ENCODE measurements around the gene MAPKAPK2. TPM values are rescaled to one million over a fixed set of nuclear protein-coding genes. Genes with fewer than 3 reads are reported as not detected.
A peak's percentile ranks its signal among the peaks of the same experiment; 100 is the strongest.

MAPKAPK2 gene
- total RNA-seq, 2 donors from 2014 or later, result 69.4 to 116 TPM

DNA sequence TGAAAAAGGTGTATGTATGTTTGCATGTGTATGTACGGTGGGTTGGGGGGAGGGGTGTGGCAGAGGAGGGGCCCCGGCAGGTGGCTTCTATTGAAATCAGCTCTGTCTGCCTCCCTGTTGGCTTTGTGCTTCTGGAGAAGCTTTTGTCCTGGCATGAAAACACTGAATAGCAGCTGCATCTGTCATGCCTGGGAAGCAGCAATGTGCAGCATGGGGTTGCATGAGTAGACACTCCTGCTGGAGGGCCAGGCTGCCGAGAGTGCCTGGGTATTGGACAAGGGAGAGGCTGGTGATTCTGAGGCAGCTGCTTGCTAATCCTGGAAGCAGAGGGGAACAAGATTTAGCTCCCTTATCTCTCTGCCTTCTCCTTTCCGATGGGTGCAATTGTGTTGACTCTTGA lies 20.5 kb downstream of the MAPKAPK2 start:
- Mint-ChIP-seq H3K9me3 (no peaks in the 10 kb centered on the region), H3K36me3 (peaks cover 0 to 9% of the 10 kb centered on the region in 2 donors), H3K27ac (peak overlapping the region; percentile 43 to 93)
- DNase-seq (ENCODE audit: low spot score in 2 of 2) (no peak), ATAC-seq (no peak)

DNA sequence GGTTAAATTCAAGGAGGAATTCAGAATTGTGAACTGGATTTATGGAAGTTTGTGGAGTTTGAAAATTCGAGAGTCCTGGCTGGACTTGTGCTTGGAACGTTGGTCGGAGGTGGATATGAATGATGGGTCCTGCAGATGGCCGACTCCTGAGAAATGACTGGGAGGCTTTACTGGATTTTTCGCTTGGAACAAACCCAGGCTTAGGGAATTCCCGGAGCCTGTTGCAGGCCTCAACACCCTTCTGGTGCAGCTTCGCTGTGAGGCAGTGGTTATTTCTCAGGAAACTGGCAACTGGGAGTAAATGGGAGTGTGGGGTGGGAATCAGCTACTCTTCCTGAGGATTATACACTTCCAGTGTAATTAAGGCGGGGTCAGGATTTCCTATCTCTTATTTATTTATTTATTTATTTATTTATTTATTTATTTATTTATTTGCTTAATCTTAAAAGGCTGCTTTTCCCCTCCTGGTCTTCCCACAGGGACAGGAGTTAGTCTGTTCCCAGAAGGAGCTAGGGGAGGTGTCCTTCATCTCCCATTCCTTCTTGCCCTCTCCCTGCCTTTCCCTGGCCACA lies 21.1 kb downstream of the MAPKAPK2 start:
- Mint-ChIP-seq H3K27ac (peak overlapping the region; percentile 46 to 93), H3K9me3 (no peaks in the 10 kb centered on the region), H3K36me3 (peaks cover 0 to 10% of the 10 kb centered on the region in 2 donors)
- DNase-seq (ENCODE audit: low spot score in 2 of 2) (no peak), ATAC-seq (no peak)

DNA sequence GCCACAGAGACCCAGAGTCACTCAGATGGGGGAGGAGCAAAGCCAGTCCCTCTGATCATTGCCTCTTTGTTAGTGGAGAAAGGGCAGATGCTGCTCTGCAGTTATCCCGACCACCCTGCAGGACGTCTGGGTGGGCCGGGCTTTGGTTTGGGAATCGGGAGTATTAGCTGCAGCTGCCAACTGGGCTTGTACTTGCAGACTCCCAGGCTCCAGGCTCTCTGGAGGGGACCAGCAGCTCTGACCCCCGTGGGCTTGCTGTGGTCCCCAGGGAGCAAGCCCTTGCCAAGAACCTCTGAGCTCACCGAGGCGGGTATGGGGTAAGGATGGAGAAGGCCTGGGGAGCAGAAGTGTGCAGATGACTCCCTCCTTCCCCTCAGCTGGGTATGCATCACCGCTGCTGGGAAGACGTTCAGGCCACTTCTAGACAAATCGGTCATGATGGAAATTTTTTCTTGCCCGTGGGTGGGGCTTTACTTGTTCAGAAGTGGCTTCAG lies 21.6 kb downstream of the MAPKAPK2 start:
- H3K36me3 Mint-ChIP-seq, result peaks cover 0 to 10% of the 10 kb centered on the region in 2 donors
- H3K27ac Mint-ChIP-seq, result peak overlapping the region in 1 of 2 donors; percentile 46

DNA sequence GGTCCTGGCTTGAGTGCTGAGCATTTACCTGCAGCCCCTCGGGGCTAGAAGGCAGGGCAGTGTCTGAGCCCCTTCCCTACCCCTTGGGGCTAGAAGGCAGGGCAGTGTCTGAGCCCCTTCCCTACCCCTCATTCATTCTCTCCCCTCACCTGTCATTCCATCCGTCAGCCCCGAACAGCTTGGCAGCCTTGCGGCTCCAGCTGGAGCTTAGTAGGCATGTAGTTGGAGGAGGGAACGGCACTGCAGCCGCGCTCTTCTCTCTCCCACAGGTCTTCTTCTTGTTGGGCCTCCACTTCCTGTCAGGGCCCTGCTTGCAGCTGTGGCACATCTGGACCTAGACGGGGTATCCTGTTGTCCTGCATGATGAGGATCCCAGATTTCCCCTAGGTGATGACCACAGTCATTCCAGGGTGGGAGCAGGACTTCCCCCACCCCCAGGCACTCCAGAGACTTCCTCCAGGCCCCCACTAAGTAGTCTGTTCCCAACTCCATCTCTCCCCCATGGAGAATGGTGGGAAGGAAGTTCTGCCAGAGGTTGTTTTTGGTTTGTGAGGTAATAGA lies 22.2 kb downstream of the MAPKAPK2 start:
- no peaks in the 10 kb centered on the region for H3K9me3 Mint-ChIP-seq
- H3K36me3 Mint-ChIP-seq, result peaks cover 0 to 10% of the 10 kb centered on the region in 2 donors
- no peak for DNase-seq (ENCODE audit: low spot score in 2 of 2)
- ATAC-seq, result no peak
- peak overlapping the region; percentile 46 to 89 for H3K27ac Mint-ChIP-seq

More for the DNA sequence above, 21.6 kb downstream of the MAPKAPK2 start:
- H3K9me3 Mint-ChIP-seq, result no peaks in the 10 kb centered on the region
- peak; percentile 77 to 83 for ATAC-seq
- peak in 1 of 2 donors; percentile 50 for DNase-seq (ENCODE audit: low spot score in 2 of 2)

DNA sequence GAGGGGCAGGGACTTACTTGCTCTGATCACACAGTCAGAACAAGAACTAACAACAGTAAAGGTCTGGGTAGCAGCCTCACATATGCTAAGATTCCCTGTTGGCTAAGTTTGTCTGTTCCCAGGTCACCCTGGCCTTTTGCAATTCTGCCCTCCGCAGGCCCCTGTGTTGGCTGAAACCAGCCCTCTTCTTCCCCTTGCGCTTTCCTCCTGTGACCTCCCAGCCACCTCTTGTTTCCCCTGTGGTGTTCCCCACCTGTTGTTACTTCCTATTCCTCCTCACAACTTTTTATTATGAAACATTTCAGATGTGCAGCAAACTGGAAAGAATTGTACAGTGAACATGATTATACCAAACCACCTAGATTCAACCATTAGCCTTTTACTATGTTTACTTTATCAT lies 23.4 kb downstream of the MAPKAPK2 start:
- no peaks in the 10 kb centered on the region for H3K9me3 Mint-ChIP-seq
- DNase-seq (ENCODE audit: low spot score in 2 of 2), result no peak
- peaks cover 0 to 10% of the 10 kb centered on the region in 2 donors for H3K36me3 Mint-ChIP-seq
- peak overlapping the region in 1 of 2 donors; percentile 16 for H3K27ac Mint-ChIP-seq
- ATAC-seq, result peak in 1 of 2 donors; percentile 6

DNA sequence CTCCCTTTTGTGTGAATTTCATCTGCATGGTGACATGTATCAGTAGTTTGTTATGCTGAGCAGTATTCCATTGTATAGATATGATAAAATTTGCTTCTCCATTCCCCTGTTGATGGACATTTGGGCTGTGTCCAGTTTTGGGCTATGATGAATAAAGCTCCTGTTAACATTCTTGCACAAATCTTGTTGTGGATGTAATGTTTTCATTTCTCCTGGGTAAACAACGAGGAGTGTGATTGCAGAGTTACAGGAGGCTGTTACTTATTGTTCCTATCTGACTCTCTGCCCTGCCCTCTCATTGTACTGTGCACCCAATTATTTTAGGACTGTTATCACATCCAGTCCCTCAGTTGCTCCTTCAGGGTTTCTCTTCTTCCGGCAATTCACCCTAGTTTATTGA lies 24.2 kb downstream of the MAPKAPK2 start:
- Mint-ChIP-seq H3K27ac (no peak overlapping the region), H3K9me3 (no peaks in the 10 kb centered on the region)
- ATAC-seq, result no peak

DNA sequence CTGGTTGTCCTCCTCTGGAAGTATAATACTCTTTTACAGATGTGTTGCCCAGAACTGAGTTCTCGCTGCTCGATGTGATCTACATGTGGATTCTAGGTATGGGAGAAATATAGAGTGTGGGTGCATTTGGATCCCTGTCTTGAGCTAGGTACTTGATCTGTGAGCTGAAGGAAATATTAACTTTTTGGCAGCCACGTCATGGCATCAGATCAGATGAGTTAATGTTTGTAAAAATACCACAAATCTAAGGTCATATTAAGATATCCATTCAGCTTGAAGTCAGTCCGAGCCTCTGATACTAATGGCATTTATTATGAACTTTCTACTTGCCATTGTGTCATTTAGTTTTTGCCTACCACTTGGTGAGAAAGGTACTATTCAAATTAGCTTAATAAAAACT lies 24.6 kb downstream of the MAPKAPK2 start:
- no peaks in the 10 kb centered on the region for H3K9me3 Mint-ChIP-seq
- ATAC-seq (no peak), DNase-seq (ENCODE audit: low spot score in 2 of 2) (no peak)
- H3K27ac Mint-ChIP-seq, result no peak overlapping the region
- H3K36me3 Mint-ChIP-seq, result peaks cover 0 to 10% of the 10 kb centered on the region in 2 donors

More for the DNA sequence above, 24.2 kb downstream of the MAPKAPK2 start:
- peaks cover 0 to 10% of the 10 kb centered on the region in 2 donors for H3K36me3 Mint-ChIP-seq
- DNase-seq (ENCODE audit: low spot score in 2 of 2), result no peak

DNA sequence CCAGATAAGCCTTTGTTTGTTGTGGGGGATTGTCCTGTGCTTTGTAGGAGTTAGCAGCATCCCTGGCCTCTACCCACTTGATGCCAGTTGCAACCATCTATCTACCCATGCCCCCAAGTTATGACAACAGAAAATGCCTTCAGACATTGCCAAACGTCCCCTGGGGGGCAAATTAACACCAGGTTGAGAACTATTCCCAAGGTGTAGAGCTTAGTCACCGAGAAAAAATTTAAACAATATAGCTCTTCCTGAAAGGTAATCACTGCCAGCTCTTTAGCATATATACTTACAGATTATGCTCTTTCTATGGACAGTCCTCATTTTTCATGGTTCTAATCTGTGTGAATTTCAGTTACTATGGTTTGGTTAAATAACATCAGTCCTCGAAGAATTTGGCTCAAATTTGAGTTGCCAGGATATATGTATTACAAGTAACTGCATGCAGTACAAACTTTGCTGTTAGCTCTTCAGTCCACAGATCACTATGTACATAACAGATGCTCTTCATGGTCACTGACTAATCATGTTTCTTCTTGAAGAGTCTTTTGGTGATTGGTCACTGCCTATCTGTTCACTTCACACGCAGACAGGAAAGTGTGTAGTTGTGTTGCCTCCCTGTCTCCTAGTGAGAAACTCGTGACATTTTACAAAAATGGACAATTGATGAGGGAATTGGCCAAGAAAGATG lies 25.2 kb downstream of the MAPKAPK2 start:
- H3K9me3 Mint-ChIP-seq, result no peaks in the 10 kb centered on the region
- DNase-seq (ENCODE audit: low spot score in 2 of 2), result no peak
- ATAC-seq, result no peak
- no peak overlapping the region for H3K27ac Mint-ChIP-seq
- peaks cover 0 to 10% of the 10 kb centered on the region in 2 donors for H3K36me3 Mint-ChIP-seq

DNA sequence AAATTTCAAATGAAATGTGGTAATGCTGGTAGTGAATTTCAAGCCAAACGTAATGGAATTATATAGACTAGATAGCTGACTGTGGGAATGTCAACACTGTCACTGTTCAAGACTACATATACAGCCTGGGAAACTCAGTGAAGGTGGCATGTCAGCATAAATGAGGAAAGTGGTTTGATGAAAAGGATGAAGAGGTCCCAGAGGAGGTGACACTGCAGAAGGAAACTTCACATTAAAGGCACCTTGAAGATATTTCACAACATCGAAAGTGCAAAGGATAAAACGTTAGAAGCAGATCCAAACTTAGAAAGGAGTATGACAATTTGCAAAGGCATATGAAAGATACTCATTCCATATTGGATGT lies 25.7 kb downstream of the MAPKAPK2 start:
- Mint-ChIP-seq H3K9me3 (no peaks in the 10 kb centered on the region), H3K27ac (no peak overlapping the region), H3K36me3 (peaks cover 0 to 8% of the 10 kb centered on the region in 2 donors)
- ATAC-seq (no peak), DNase-seq (ENCODE audit: low spot score in 2 of 2) (no peak)

DNA sequence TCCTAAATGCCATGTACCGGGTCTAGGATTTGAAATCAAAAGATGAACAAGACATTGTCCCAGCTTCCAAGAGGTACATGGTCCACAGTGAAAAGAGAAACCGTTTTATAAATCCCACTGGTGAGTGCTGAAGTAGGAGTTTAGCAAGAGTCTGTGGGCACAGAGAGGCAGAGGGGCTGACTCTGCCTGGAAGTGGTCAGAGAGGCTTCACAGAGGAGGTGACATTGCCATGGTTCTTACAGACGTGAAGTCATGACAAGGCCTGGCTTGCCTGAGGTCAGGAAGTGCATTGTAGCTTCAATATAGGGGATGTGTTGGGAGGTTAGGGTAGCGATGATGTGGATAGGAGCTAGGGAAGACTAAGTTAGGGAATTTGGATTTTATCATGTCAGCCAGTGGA lies 28.4 kb downstream of the MAPKAPK2 start:
- Mint-ChIP-seq H3K9me3 (no peaks in the 10 kb centered on the region), H3K36me3 (peaks cover 0 to 5% of the 10 kb centered on the region in 2 donors), H3K27ac (peak overlapping the region in 1 of 2 donors; percentile 24)
- no peak for DNase-seq (ENCODE audit: low spot score in 2 of 2)
- ATAC-seq, result peak; percentile 29 to 55

DNA sequence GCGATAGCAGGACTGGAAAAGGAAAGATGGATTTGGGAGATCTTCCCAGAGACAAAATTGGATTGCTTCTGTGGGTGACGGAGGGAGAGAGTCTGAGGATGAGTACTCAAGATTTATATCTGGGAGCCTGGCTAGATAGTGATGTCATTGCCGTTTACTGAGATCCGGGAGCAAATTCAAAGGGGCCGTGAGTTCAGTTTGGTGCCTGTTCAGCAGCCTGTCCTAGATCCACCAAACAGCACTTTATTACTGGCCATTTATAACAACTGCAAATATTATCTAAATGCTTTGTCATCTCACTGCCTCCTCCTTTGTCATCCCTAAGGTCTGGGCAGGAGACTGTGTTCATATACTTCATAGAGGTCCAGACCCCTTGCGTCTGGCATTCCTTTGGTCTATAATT lies 29.2 kb downstream of the MAPKAPK2 start:
- peak overlapping the region in 1 of 2 donors; percentile 24 for H3K27ac Mint-ChIP-seq
- DNase-seq (ENCODE audit: low spot score in 2 of 2), result no peak
- H3K9me3 Mint-ChIP-seq, result no peaks in the 10 kb centered on the region
- peaks cover 0 to 5% of the 10 kb centered on the region in 2 donors for H3K36me3 Mint-ChIP-seq
- ATAC-seq, result no peak

DNA sequence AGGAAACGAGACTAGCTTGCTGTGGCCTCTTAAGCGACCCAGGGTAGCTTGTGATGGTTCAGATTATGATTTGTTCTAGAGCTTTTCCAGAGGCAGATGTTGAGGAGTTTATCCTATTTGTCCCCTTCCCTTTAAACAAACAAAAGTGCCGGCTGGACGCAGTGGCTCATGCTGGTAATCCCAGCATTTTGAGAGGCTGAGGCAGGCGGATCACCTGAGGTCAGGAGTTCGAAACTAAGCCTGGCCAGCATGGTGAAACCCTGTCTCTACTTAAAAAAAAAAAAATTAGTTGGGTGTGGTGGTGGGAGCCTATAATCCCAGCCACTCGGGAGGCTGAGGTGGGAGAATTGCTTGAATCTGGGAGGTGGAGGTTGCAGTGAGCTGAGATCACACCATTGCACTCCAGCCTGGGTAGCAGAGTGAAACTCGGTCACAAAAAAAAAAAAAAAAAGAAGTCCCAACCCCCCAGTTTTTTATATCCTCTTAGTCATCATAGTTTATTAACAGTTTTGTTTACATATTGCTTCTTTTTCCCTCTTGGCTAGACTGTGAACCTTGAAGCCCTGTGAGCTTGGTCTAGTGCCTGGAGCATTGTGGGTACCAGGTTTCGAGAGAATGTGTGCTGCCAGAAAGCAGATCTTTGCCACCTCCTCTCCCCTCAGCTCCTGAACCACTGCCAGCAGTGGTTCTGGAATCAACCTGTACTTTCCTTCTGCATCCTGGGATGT lies 29.8 kb downstream of the MAPKAPK2 start:
- Mint-ChIP-seq H3K27ac (no peak overlapping the region), H3K9me3 (no peaks in the 10 kb centered on the region), H3K36me3 (peaks cover 0 to 5% of the 10 kb centered on the region in 2 donors)
- DNase-seq (ENCODE audit: low spot score in 2 of 2), result no peak
- ATAC-seq, result no peak

DNA sequence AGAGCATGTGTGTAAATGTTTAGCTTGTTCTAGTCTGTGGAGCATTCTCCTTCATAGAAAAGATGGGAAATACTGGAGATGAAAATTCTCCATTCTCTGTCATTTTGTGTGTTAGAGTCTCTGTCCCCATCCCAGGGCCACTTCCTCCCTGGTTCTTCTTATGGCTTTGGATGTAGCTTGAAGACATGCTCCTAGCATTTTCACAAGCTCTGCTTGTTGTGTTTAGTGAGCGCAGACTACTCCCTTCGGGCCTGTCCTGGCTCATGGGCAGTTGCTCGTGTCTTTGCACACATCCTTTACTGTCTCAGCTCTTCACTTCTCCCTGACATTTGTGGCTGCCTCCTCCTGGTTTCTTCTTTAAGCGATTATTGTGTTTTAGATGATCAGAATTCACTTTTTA lies 30.4 kb downstream of the MAPKAPK2 start:
- Mint-ChIP-seq H3K9me3 (no peaks in the 10 kb centered on the region), H3K36me3 (peaks cover 0 to 2% of the 10 kb centered on the region in 2 donors), H3K27ac (no peak overlapping the region)
- DNase-seq (ENCODE audit: low spot score in 2 of 2) (no peak), ATAC-seq (no peak)

DNA sequence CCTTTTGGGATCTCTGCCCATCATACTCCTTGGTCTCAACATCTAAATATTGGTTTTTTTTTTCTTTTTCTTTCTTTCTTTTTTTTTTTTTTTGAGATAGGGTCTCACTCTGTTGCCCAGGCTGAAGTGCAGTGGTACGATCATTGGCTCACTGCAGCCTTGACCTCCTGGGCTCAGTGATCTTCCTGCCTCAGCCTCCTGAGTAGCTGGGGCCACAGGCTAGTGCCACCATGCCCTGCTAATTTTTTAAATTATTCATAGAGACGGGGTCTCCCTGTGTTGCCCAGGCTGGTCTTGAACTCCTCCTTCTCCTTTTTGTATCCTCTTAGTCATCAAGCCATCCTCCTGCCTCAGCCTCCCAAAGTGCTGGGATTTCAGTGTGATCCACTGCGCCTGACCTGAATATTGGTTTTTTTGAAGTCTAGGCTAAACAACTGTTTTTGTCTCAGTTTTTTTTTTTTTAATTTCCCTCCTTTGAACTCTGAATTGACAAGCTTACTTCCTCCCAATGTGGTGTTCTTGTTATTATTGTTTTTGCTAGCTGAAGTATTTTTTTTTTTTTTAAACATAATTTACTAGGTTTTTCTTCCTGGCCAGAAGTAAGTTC lies 30.9 kb downstream of the MAPKAPK2 start:
- H3K9me3 Mint-ChIP-seq, result no peaks in the 10 kb centered on the region
- DNase-seq (ENCODE audit: low spot score in 2 of 2) (no peak), ATAC-seq (no peak)
- no peaks in the 10 kb centered on the region for H3K36me3 Mint-ChIP-seq
- H3K27ac Mint-ChIP-seq, result peak overlapping the region in 1 of 2 donors; percentile 59

DNA sequence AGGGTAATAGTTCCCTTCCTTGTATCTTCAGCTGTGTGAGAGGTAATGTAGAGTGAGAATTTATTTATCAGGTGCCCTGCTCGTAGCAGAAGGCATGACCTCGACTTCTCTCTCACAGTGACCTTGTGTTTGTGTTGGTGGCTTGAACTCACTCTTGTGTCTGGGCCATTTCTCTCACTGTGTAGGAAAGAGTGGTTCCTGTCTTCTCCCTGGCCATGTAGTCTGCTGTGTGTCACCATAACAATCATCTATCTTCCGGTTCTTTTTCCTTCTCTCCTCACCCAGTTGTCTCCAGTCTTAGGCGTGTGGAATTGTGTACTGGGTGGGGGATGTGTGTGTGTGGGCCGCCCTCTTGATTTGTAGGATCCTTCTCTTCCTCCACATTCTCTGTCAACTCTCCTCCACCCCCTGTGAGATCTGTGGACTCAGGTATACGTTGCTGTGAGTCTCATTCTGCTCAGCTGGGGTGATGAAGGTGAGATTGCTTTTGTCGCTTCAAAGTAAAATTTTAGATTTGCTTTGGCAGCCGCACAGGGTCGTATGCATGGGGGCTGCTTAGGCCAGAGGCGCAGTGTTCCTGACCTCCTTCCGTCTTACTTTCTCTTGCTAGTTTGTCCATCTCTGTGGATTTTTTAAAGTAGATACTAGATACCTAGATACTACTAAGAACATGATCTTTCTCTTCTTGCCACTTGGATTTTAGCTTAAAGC lies 31.6 kb downstream of the MAPKAPK2 start:
- H3K36me3 Mint-ChIP-seq, result no peaks in the 10 kb centered on the region
- H3K27ac Mint-ChIP-seq, result peak overlapping the region; percentile 59
- H3K9me3 Mint-ChIP-seq, result no peaks in the 10 kb centered on the region
- no peak for DNase-seq (ENCODE audit: low spot score in 2 of 2)
- ATAC-seq, result peak; percentile 29 to 53
